GM08714 (cell line): Measurements from ENCODE around the gene COL16A1.

Experiments
- H3K4me3 ChIP-seq: fragments of 200-500 bp; sonication (Bioruptor generic); 2 replicates; pipeline ENCODE4 v1.5.1; 2014; ENCODE audit warnings: mild to moderate bottlenecking, low read length, inconsistent platforms
- ZNF274 ChIP-seq: IDR thresholded peaks from 2 replicates; pipeline ENCODE4 v1.6.1; 2012; ENCODE audit warnings: mild to moderate bottlenecking, low read depth, low read length

COL16A1 gene

GRCh38 chr1:31642366-31642765 is 61.5 kb downstream of the COL16A1 start:
- no peak for TF ChIP-seq ZNF274
- no peak overlapping the region for H3K4me3 ChIP-seq

GRCh38 chr1:31640964-31641363 is 62.9 kb downstream of the COL16A1 start:
- TF ChIP-seq ZNF274: no peak

GRCh38 chr1:31640179-31640578 is 63.6 kb downstream of the COL16A1 start:
- H3K4me3 ChIP-seq: no peak overlapping the region
- TF ChIP-seq ZNF274: no peak

More at GRCh38 chr1:31640964-31641363, 62.9 kb downstream of the COL16A1 start:
- no peak overlapping the region for H3K4me3 ChIP-seq

- no peak for TF ChIP-seq ZNF274
- no peak overlapping the region for H3K4me3 ChIP-seq
These were observed 64.3 kb downstream of the COL16A1 start for GRCh38 chr1:31639543-31639942.

GRCh38 chr1:31637915-31638673 is 65.7 kb downstream of the COL16A1 start:
- no peak for TF ChIP-seq ZNF274

GRCh38 chr1:31633117-31633516 is 70.7 kb downstream of the COL16A1 start:
- no peak for TF ChIP-seq ZNF274
- no peak overlapping the region for H3K4me3 ChIP-seq

More at GRCh38 chr1:31637915-31638673, 65.7 kb downstream of the COL16A1 start:
- no peak overlapping the region for H3K4me3 ChIP-seq

GRCh38 chr1:31632649-31633048 is 71.2 kb downstream of the COL16A1 start:
- no peak overlapping the region for H3K4me3 ChIP-seq
- no peak for TF ChIP-seq ZNF274

GRCh38 chr1:31628931-31629556 is 74.8 kb downstream of the COL16A1 start:
- H3K4me3 ChIP-seq: no peak overlapping the region
- no peak for TF ChIP-seq ZNF274

GRCh38 chr1:31627930-31628559 is 75.8 kb downstream of the COL16A1 start:
- no peak for TF ChIP-seq ZNF274
- no peak overlapping the region for H3K4me3 ChIP-seq

GRCh38 chr1:31627301-31627929 is 76.4 kb downstream of the COL16A1 start:
- no peak for TF ChIP-seq ZNF274
- H3K4me3 ChIP-seq: no peak overlapping the region

GRCh38 chr1:31626223-31627207 is 77.3 kb downstream of the COL16A1 start:
- no peak for TF ChIP-seq ZNF274
- H3K4me3 ChIP-seq: no peak overlapping the region

GRCh38 chr1:31625561-31626222 is 78.1 kb downstream of the COL16A1 start:
- no peak for TF ChIP-seq ZNF274

More at GRCh38 chr1:31625561-31626222, 78.1 kb downstream of the COL16A1 start:
- no peak overlapping the region for H3K4me3 ChIP-seq
